GM13976 (cell line): ENCODE measurements around the gene OR6Y1.

ENCODE experiments used
- DNase-seq: peaks from one replicate; pipeline ENCODE4 v3.0.0; 2012; ENCODE audit warnings: low spot score
- in situ Hi-C: fragments of 300-500 bp; cut with MboI; formaldehyde crosslinking; loops from one replicate; pipeline ENCODE4 v1.12.0; 2022; ENCODE audit warnings: low sequenced_read_pairs, mixed read lengths, inconsistent platforms; ENCODE audit not compliant: unreplicated experiment
- TF ChIP-seq, protein P1 (sequence below): IDR thresholded peaks from 2 replicates; pipeline ENCODE4 v1.5.1; 2012; ENCODE audit warnings: borderline replicate concordance, mild to moderate bottlenecking; ENCODE audit not compliant: insufficient read depth; ENCODE audit errors: extremely low read depth, missing control alignments, control extremely low read depth

The OR6Y1 gene

DNA sequence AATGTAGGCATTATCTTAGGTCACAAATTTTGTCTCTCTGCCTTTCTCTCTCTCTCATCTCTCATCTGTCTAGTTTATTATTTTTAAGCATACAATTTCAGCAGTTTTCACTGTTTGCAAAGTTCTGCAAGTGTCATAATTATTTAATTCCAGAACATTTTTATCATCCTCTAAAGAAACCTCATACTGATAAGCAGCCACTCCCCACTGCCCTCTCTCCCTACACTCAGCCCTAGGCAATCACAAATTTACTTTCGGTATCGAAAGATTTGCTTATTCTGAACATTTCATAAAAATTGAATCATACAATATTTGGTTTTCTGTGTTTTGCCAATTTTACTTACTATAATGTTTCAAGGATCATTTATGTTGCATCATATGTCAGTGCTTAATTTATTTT lies 16.6 kb downstream of the OR6Y1 start:
- in situ Hi-C loops, result no loop called here
- no peak for DNase-seq
- TF ChIP-seq, protein P1, sequence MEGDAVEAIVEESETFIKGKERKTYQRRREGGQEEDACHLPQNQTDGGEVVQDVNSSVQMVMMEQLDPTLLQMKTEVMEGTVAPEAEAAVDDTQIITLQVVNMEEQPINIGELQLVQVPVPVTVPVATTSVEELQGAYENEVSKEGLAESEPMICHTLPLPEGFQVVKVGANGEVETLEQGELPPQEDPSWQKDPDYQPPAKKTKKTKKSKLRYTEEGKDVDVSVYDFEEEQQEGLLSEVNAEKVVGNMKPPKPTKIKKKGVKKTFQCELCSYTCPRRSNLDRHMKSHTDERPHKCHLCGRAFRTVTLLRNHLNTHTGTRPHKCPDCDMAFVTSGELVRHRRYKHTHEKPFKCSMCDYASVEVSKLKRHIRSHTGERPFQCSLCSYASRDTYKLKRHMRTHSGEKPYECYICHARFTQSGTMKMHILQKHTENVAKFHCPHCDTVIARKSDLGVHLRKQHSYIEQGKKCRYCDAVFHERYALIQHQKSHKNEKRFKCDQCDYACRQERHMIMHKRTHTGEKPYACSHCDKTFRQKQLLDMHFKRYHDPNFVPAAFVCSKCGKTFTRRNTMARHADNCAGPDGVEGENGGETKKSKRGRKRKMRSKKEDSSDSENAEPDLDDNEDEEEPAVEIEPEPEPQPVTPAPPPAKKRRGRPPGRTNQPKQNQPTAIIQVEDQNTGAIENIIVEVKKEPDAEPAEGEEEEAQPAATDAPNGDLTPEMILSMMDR, result no peak

DNA sequence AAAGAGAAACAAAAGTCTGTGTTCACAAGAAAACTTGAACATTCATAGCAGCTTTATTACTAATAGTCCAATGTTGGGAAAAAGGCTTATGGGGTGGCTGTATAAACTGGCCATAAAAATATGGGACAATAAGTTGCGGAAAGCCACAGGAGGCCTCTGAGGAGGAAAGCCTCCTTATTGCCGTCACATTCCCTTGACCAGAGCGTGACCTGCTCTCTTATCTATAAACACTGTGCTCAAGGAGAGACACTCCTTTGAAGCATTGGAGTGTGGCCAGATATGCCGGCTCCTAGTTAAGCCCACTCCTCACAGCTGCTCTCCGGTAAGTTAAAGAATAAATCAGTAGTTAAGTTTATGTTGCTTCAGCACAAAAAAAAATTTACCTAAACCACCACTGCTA lies 19.7 kb downstream of the OR6Y1 start:
- in situ Hi-C loops, result no loop called here
- no peak for DNase-seq
- TF ChIP-seq, protein P1, result no peak

DNA sequence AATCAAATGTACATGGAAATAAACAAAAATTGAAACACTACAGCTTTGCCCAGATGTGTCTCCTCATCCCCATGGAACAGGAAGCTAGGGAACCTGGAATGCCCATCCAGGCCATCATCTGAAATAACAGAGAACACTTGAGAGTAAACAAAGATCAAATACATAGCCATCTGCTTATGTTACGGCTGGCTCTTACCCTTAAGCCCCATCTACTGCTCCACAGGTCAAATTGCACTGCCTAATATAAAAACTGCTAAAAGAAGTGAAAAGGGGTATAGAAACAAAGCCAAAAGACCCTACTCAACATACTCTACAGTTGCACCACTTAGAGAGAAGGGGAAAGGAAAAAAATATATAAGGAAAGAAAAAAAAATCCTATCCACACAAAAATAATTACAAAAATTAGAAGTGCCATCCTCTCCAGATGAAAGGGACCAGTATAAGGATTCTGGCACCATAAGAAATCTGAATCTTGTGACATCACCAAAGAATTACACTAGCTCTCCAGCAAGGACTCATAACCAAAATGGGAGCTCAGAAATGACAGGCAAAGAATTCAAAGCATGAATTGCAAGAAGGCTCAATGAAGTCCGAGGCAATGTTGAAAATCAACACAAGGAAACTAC lies 26.9 kb downstream of the OR6Y1 start:
- TF ChIP-seq, protein P1, result no peak
- DNase-seq, result peak; percentile 5
- in situ Hi-C loops, result no loop called here

DNA sequence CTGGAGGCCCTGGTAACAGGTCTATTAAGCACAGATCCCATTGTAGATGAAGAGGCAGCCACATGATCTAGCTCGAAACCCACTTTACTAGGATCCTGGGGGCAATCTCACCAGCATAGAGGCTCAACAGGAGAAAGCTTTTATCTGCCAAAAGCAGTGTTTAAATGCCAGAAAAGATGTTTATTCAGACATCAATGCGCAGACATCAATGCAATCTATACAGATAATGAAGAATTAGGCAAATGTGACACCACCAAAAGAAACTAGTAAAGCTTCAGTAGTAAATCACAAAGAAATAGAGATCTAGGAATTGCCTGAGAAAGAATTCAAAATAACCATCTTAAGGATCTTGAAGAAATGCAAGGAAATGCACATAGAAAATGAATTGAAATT lies 32.5 kb downstream of the OR6Y1 start:
- in situ Hi-C loops, result loop anchor here (25.0 kb wide), 1 partner anchor 284 kb away; no protein-coding TSS in a partner anchor
- DNase-seq, result no peak
- TF ChIP-seq, protein P1, result no peak

DNA sequence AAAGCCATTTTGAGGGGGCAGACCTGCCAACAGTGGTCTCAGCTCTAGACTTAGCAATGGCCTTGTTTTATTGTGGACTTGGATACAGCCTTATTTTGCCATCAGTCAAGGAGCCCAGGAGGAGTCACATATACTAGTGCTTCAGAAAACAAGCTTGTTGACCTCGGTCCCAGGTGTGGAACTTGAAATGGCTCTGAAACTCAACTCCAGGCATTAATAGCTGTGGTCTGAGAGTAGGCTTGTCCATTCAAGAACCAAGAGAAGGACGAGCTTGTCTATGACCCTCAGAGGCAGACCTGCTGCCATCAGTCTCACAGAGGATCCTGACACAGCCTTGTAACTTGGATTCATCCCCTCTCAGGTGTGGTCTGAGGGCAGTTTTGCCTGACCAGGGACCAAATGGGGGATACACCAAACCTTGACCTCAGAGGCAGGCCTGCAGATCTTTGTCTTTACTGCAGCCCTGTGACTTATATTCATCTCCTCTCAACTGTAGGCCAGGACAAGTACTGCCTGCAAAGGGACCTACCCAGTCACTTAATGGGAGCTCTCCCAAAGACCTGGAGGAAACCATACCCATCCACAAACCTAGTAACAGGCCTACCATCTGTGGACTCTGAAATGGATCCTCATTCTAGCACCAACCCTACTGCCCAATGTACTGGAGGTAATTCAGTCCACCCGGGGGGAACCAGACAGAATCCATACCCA lies 33.1 kb downstream of the OR6Y1 start:
- in situ Hi-C loops, result loop anchor here (25.0 kb wide), 1 partner anchor 284 kb away; no protein-coding TSS in a partner anchor
- TF ChIP-seq, protein P1, result no peak
- DNase-seq, result no peak

DNA sequence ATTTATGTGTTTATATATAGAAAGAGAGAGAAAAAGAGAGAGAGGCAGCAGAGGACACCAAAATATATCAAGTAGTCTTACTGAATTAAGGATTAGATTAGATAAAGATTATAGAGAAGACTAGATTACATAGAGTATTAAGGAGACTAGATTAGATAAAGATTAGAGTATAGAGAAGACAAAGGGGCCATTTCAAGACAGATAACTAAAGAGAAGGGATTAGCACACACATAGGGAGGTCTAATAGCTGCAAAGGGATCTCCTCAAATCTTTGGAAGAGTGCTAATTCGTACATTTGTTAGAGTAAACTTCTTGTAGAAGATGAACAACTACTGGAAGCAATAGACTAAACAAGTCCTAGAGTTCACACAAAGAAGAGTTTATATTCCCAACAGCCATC lies 34.2 kb downstream of the OR6Y1 start:
- DNase-seq, result no peak
- in situ Hi-C loops, result loop anchor here (25.0 kb wide), 1 partner anchor 283 kb away; no protein-coding TSS in a partner anchor
- TF ChIP-seq, protein P1, result no peak
